Mesothelial cell of epicardium (in vitro differentiated cells): ENCODE results near the gene FLT3LG. TPM values are rescaled to one million over a fixed set of nuclear protein-coding genes. Genes with fewer than 3 reads are reported as not detected.

Experiments
- DNase-seq, 2 experiments: peaks; one replicate each; pipeline ENCODE4 v3.0.0; 2021; ENCODE audit warnings: low spot score in 2 of 2; ENCODE audit not compliant: unreplicated experiment in 2 of 2
- H3K27ac Mint-ChIP-seq: 2 replicates; pipeline ENCODE4 v1.8.0; 2021; ENCODE audit warnings: mixed read lengths
- H3K27me3 Mint-ChIP-seq: 2 replicates; pipeline ENCODE4 v1.8.0; 2021; ENCODE audit warnings: low read depth, mixed read lengths
- H3K36me3 Mint-ChIP-seq: 2 replicates; pipeline ENCODE4 v1.8.0; 2021; ENCODE audit warnings: mixed read lengths
- H3K4me1 Mint-ChIP-seq: 2 replicates; pipeline ENCODE4 v1.8.0; 2021; ENCODE audit warnings: mixed read lengths
- H3K4me3 Mint-ChIP-seq: 2 replicates; pipeline ENCODE4 v1.8.0; 2021; ENCODE audit warnings: mild to moderate bottlenecking, moderate library complexity, mixed read lengths
- H3K9me3 Mint-ChIP-seq: 2 replicates; pipeline ENCODE4 v1.8.0; 2021; ENCODE audit warnings: mixed read lengths
- CTCF ChIP-seq: fragments of 200-600 bp; sonication (generic); IDR thresholded peaks from one replicate; pipeline ENCODE4 v1.5.0; 2021; ENCODE audit warnings: antibody characterized with exemption; ENCODE audit not compliant: unreplicated experiment
- microRNA-seq: library from miRNA; unstranded; fragments of <30 nt; microRNA quantifications from one replicate; pipeline ENCODE4 v1.2.0, GENCODE V29; 2021; ENCODE audit warnings: inconsistent platforms, mixed read lengths
- total RNA-seq: library from RNA; stranded (reverse); gene quantifications from 3 replicates; pipeline ENCODE4 v1.2.1, GENCODE V29; 2021

Gene FLT3LG
- total RNA-seq, 1 donor from 2014 or later: 2.4 TPM

GRCh38 chr19:49528211-49528771 lies 54.3 kb downstream of the FLT3LG start:
- no peaks in the 10 kb centered on the region for H3K27me3 Mint-ChIP-seq
- peak overlapping the region; percentile 16 for H3K27ac Mint-ChIP-seq
- H3K36me3 Mint-ChIP-seq: peaks cover 29% of the 10 kb centered on the region
- no peak for DNase-seq
- peaks cover 10% of the 10 kb centered on the region for H3K4me1 Mint-ChIP-seq
- no peak for TF ChIP-seq CTCF
- H3K9me3 Mint-ChIP-seq: no peaks in the 10 kb centered on the region
- peak overlapping the region; percentile 63 for H3K4me3 Mint-ChIP-seq

GRCh38 chr19:49530708-49531107 lies 56.7 kb downstream of the FLT3LG start:
- no peak overlapping the region for H3K27ac Mint-ChIP-seq
- TF ChIP-seq CTCF: no peak
- H3K4me1 Mint-ChIP-seq: peaks cover 20% of the 10 kb centered on the region
- peaks cover 15% of the 10 kb centered on the region for H3K36me3 Mint-ChIP-seq
- no peak for DNase-seq
- H3K4me3 Mint-ChIP-seq: no peak overlapping the region
- H3K9me3 Mint-ChIP-seq: no peaks in the 10 kb centered on the region
- H3K27me3 Mint-ChIP-seq: peaks cover 10% of the 10 kb centered on the region

GRCh38 chr19:49533551-49534488 lies 59.8 kb downstream of the FLT3LG start:
- Mint-ChIP-seq H3K4me1 (peaks cover 15% of the 10 kb centered on the region), H3K36me3 (peaks cover 7% of the 10 kb centered on the region), H3K9me3 (no peaks in the 10 kb centered on the region), H3K27ac (no peak overlapping the region), H3K27me3 (peaks cover 10% of the 10 kb centered on the region), H3K4me3 (peak overlapping the region; percentile 70)
- no peak for TF ChIP-seq CTCF
- DNase-seq: peak; percentile 67 to 85

GRCh38 chr19:49534632-49535385 lies 60.8 kb downstream of the FLT3LG start:
- no peak for DNase-seq
- no peak for TF ChIP-seq CTCF
- Mint-ChIP-seq H3K4me1 (peaks cover 15% of the 10 kb centered on the region), H3K27me3 (peaks cover 10% of the 10 kb centered on the region), H3K9me3 (no peaks in the 10 kb centered on the region), H3K36me3 (peaks cover 3% of the 10 kb centered on the region), H3K27ac (no peak overlapping the region), H3K4me3 (peak overlapping the region; percentile 70)

Small RNA genes lying within 50 kb of the gene (microRNA-seq; reads per million reads assigned to microRNA genes)
- gene MIR150: not detected

Other genes starting within 250 kb of the FLT3LG start
- 5.6 to 6.1 TPM (median 5.8 TPM) in 3 replicates for gene SLC6A16, start 149.0 kb upstream of the FLT3LG start, total RNA-seq
- not detected in 3 replicates for gene CD37, start 138.8 kb upstream of the FLT3LG start, total RNA-seq
- 168 to 170 TPM (median 169 TPM) in 3 replicates for gene TEAD2, start 111.8 kb upstream of the FLT3LG start, total RNA-seq
- 8.6 to 9.9 TPM (median 8.7 TPM) in 3 replicates for gene DKKL1, start 110.3 kb upstream of the FLT3LG start, total RNA-seq
- gene KASH5, start 86.0 kb upstream of the FLT3LG start, total RNA-seq: not detected in 3 replicates
- not detected in 3 replicates for gene PTH2, start 50.8 kb upstream of the FLT3LG start, total RNA-seq
- gene GFY, start 48.8 kb upstream of the FLT3LG start, total RNA-seq: not detected in 3 replicates
- gene SLC17A7, start 32.7 kb upstream of the FLT3LG start, total RNA-seq: 0.34 to 0.45 TPM (median 0.35 TPM) in 3 replicates
- gene PIH1D1, start 22.4 kb upstream of the FLT3LG start, total RNA-seq: 83.6 to 84.6 TPM (median 83.7 TPM) in 3 replicates
- gene ALDH16A1, start 21.0 kb upstream of the FLT3LG start, total RNA-seq: 21.4 to 25.6 TPM (median 24.4 TPM) in 3 replicates
- gene RPL13A, start 13.4 kb downstream of the FLT3LG start, total RNA-seq: 2,869 to 2,959 TPM (median 2,954 TPM) in 3 replicates
- 2,052 to 2,151 TPM (median 2,132 TPM) in 3 replicates for gene RPS11, start 22.2 kb downstream of the FLT3LG start, total RNA-seq
- gene FCGRT, start 38.4 kb downstream of the FLT3LG start, total RNA-seq: 121 to 132 TPM (median 127 TPM) in 3 replicates
- gene RCN3, start 53.8 kb downstream of the FLT3LG start, total RNA-seq: 30.3 to 35.1 TPM (median 31.1 TPM) in 3 replicates
- 53.3 to 60.7 TPM (median 60.1 TPM) in 3 replicates for gene NOSIP, start 106.3 kb downstream of the FLT3LG start, total RNA-seq
- 0.87 to 1.4 TPM (median 1.1 TPM) in 3 replicates for gene PRRG2, start 107.1 kb downstream of the FLT3LG start, total RNA-seq
- gene PRR12, start 117.0 kb downstream of the FLT3LG start, total RNA-seq: 53.3 to 58.5 TPM (median 54.2 TPM) in 3 replicates
- gene RRAS, start 165.9 kb downstream of the FLT3LG start, total RNA-seq: 26.0 to 28.6 TPM (median 26.9 TPM) in 3 replicates
- 87.3 to 89.9 TPM (median 88.9 TPM) in 3 replicates for gene SCAF1, start 168.0 kb downstream of the FLT3LG start, total RNA-seq
- gene IRF3, start 191.6 kb downstream of the FLT3LG start, total RNA-seq: 89.4 to 101 TPM (median 95.0 TPM) in 3 replicates
- gene BCL2L12, start 191.7 kb downstream of the FLT3LG start, total RNA-seq: 44.5 to 46.0 TPM (median 44.7 TPM) in 3 replicates
- gene PRMT1, start 203.1 kb downstream of the FLT3LG start, total RNA-seq: 273 to 283 TPM (median 280 TPM) in 3 replicates
- gene ADM5, start 215.4 kb downstream of the FLT3LG start, total RNA-seq: 10.4 to 10.5 TPM (median 10.4 TPM) in 3 replicates
- gene CPT1C, start 216.9 kb downstream of the FLT3LG start, total RNA-seq: 60.3 to 62.5 TPM (median 60.9 TPM) in 3 replicates